K562 (cell line): ENCODE results near the gene ZNF655. TPM values are rescaled to one million over a fixed set of nuclear protein-coding genes. Genes with fewer than 3 reads are reported as not detected.

Experiments
- CBFA2T2 ChIP-seq: fragments of 450-650 bp; conservative IDR thresholded peaks from 2 replicates; pipeline ENCODE4 v1.6.1; 2017; ENCODE audit warnings: mild to moderate bottlenecking
- CCAR2 ChIP-seq: fragments of 200-400 bp; formaldehyde crosslinking; IDR thresholded peaks from 2 replicates; pipeline ENCODE4 v1.6.1; 2017; ENCODE audit warnings: mild to moderate bottlenecking, low read depth, low read length
- CSDE1 ChIP-seq, 2 experiments: fragments of 450-650 bp; IDR thresholded peaks; 2 replicates each; pipeline ENCODE4 v1.6.1; 2016; ENCODE audit warnings: mild to moderate bottlenecking in 1 of 2
- DACH1 ChIP-seq: fragments of 450-650 bp; IDR thresholded peaks from 2 replicates; pipeline ENCODE4 v1.6.1; 2018; ENCODE audit not compliant: partially characterized antibody
- FOS ChIP-seq: IDR thresholded peaks from 3 replicates; pipeline ENCODE4 v1.6.1; 2011; ENCODE audit not compliant: insufficient read length; ENCODE audit errors: extremely low read depth
- HBP1 ChIP-seq: fragments of 450-650 bp; formaldehyde crosslinking; IDR thresholded peaks from 2 replicates; pipeline ENCODE4 v1.4.0; 2022; ENCODE audit warnings: missing genetic modification characterization
- HDAC1 ChIP-seq, 2 experiments: fragments of 450-650 bp; IDR thresholded peaks; 2 replicates each; pipeline ENCODE4 v1.6.1; 2016 to 2017; ENCODE audit warnings: inconsistent platforms in 1 of 2, mild to moderate bottlenecking in 1 of 2, moderate library complexity in 1 of 2
- HSF4 ChIP-seq: fragments of 250-450 bp; sonication (Bioruptor Pico); IDR thresholded peaks from 2 replicates; pipeline ENCODE4 v2.1.2; 2022; ENCODE audit warnings: mild to moderate bottlenecking, moderate library complexity, borderline replicate concordance
- KDM1A ChIP-seq, 2 experiments: fragments of 450-650 bp; IDR thresholded peaks; 2 replicates each; pipeline ENCODE4 v1.6.1; 2016; ENCODE audit warnings: mild to moderate bottlenecking in 2 of 2
- LCOR ChIP-seq: sonication (generic); formaldehyde crosslinking; IDR thresholded peaks from 2 replicates; pipeline ENCODE4 v1.8.0; 2022; ENCODE audit warnings: mild to moderate bottlenecking, missing genetic modification reagents
- MEIS2 ChIP-seq: fragments of 450-650 bp; IDR thresholded peaks from 2 replicates; pipeline ENCODE4 v1.6.1; 2014; ENCODE audit warnings: mild to moderate bottlenecking; ENCODE audit not compliant: partially characterized antibody
- NBN ChIP-seq: fragments of 450-650 bp; IDR thresholded peaks from 2 replicates; pipeline ENCODE4 v1.6.1; 2016; ENCODE audit warnings: low read depth, mild to moderate bottlenecking
- NEUROD1 ChIP-seq: fragments of 150-350 bp; IDR thresholded peaks from 2 replicates; pipeline ENCODE4 v1.6.1; 2014; ENCODE audit warnings: borderline replicate concordance, low read length, low read depth; ENCODE audit not compliant: partially characterized antibody
- NR2C2 ChIP-seq, 2 experiments: fragments of 200-800 bp in 1 of 2; sonication (Bioruptor generic) in 1 of 2; sonication (generic) in 1 of 2; formaldehyde crosslinking in 1 of 2; IDR thresholded peaks; 2 replicates each; pipeline versions ENCODE4 v1.6.1 to v1.8.0; 2016 to 2022; ENCODE audit warnings: mild to moderate bottlenecking in 1 of 2, missing compliant biosample characterization in 1 of 2, missing genetic modification characterization in 1 of 2, missing genetic modification reagents in 1 of 2
- NR3C1 ChIP-seq: sonication (generic); formaldehyde crosslinking; IDR thresholded peaks from 2 replicates; pipeline ENCODE4 v1.8.1; 2022; ENCODE audit warnings: missing genetic modification reagents
- RBFOX2 ChIP-seq: fragments of 200-400 bp; formaldehyde crosslinking; IDR thresholded peaks from 2 replicates; pipeline ENCODE4 v1.6.1; 2017; ENCODE audit warnings: low read depth, mild to moderate bottlenecking, low read length, moderate library complexity
- SMARCE1 ChIP-seq: fragments of 450-650 bp; IDR thresholded peaks from 2 replicates; pipeline ENCODE4 v1.7.1; 2016; ENCODE audit warnings: mild to moderate bottlenecking
- STAT5A ChIP-seq: IDR thresholded peaks from 2 replicates; pipeline ENCODE4 v1.6.1; 2012; ENCODE audit warnings: low read length, inconsistent platforms, borderline replicate concordance
- ZNF318 ChIP-seq, 2 experiments: fragments of 450-650 bp; IDR thresholded peaks; 2 replicates each; pipeline ENCODE4 v1.6.1; 2016; ENCODE audit warnings: mild to moderate bottlenecking in 2 of 2, borderline replicate concordance in 1 of 2, low read depth in 1 of 2, moderate library complexity in 1 of 2
- ZNF764 ChIP-seq: fragments of 250-450 bp; sonication (Bioruptor Pico); IDR thresholded peaks from 2 replicates; pipeline ENCODE4 v1.4.0; 2020; ENCODE audit warnings: low read depth, mild to moderate bottlenecking, moderate library complexity
- ZNF780A ChIP-seq: fragments of 250-450 bp; sonication (Bioruptor Pico); IDR thresholded peaks from 2 replicates; pipeline ENCODE4 v1.5.0; 2021; ENCODE audit warnings: mild to moderate bottlenecking
- polyA plus RNA-seq, 8 experiments: library from polyadenylated mRNA; depleted of rRNA in 4 of 8; stranded (reverse) in 5 of 8; unstranded in 3 of 8; fragments of >200 nt; fragmentation: Nextera tagmentation in 2 of 8; fragmentation: Illumina TruSeq in 1 of 8; extraction: Ambion mirVana in 2 of 8; extraction: Trizol in 1 of 8; gene quantifications; 2 replicates each; pipeline versions ENCODE4 v1.2.1 to v1.2.3, GENCODE V29; 2011 to 2014; ENCODE audit warnings: inconsistent platforms in 1 of 8, missing spikeins in 1 of 8
- total RNA-seq, 7 experiments: library from RNA; depleted of rRNA in 6 of 7; stranded (reverse); fragments of >200 nt in 6 of 7; fragmentation: Illumina TruSeq in 2 of 7; extraction: Trizol in 2 of 7; gene quantifications; 2 replicates each; pipeline versions ENCODE4 v1.2.1 to v1.2.3, GENCODE V29; 2011 to 2021; ENCODE audit warnings: low replicate concordance in 1 of 7

Gene ZNF655
- total and polyA plus RNA-seq, 9 of the 15 experiments (the other 6 are each of a cell fraction or from before 2014, with no cell fraction given) = 25.7 to 130 (median 95.2) TPM

GRCh38 chr7:99562832-99563231, 4.4 kb downstream of the ZNF655 start (continued):
- TF ChIP-seq ZNF318 (IDR thresholded peaks at IDR 0.05; ENCODE audit: borderline replicate concordance in 1 of 2, low read depth in 1 of 2) (peak in 1 of 2 experiments; percentile 87; a peak in 2 of 4 replicates), STAT5A (peak; percentile 41; the same call in 1 of the 2 replicates), LCOR (CRISPR knock-in tag) (0 out of 2 replicates have a peak, but pooled peaks have one; percentile 60), NR3C1 (no peak), CSDE1 (IDR thresholded peaks at IDR 0.05) (0 out of 4 replicates have a peak, but pooled peaks of 1 of the 2 experiments have one; percentile 1), KDM1A (IDR thresholded peaks at IDR 0.05) (peak; percentile 99), ZNF780A (CRISPR knock-in tag) (no peak), SMARCE1 (peak; percentile 98), ZNF764 (CRISPR knock-in tag) (no peak), FOS (peak; percentile 85), RBFOX2 (0 out of 2 replicates have a peak, but pooled peaks have one; percentile 10), NBN (no peak), HDAC1 (IDR thresholded peaks at IDR 0.05) (peak in 1 of 2 experiments; percentile 96; a peak in 2 of 4 replicates), NR2C2 (CRISPR knock-in tag; IDR thresholded peaks at IDR 0.05) (0 out of 2 replicates have a peak, but pooled peaks have one; percentile 24), NR2C2 (tag; IDR thresholded peaks at IDR 0.05) (peak; percentile 76), HBP1 (CRISPR knock-in tag) (0 out of 2 replicates have a peak, but pooled peaks have one; percentile 5), HSF4 (CRISPR knock-in tag) (no peak), CCAR2 (no peak), NEUROD1 (peak; percentile 61), DACH1 (peak; percentile 50), CBFA2T2 (peak; percentile 57), MEIS2 (peak; percentile 74)
